ENCODE measurements around the gene SMYD1. TPM values are rescaled to one million over a fixed set of nuclear protein-coding genes. Genes with fewer than 3 reads are reported as not detected.

Gene SMYD1
- total and polyA plus RNA-seq, 2 donors from 2014 or later: not detected

DNA sequence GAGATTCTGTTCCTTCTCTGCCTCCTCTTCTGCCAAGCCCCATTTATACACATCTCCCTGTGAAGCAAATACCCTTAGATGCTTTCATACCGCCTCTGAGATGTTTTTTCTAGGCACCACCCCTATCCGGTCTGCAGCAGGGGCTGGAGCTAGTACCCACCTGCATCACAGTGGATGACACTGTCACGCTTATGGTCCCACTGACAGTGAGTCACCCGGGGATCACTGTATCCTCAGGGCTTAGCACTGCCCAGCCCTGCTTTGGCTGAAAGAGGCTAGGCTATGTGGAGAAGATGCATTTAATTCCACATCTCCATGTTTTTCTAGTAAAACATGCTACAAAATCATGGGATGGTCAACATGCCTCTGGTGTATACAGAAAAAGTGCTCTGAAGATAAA lies 50.3 kb downstream of the SMYD1 start:
- Histone ChIP-seq H3K27me3 (ENCODE audit: control insufficient read depth, insufficient read depth, low read length) (no peaks in the 10 kb centered on the region), H3K9me3 (ENCODE audit: control insufficient read depth in 2 of 3, insufficient read depth in 1 of 3, low read length in 3 of 3) (no peaks in the 10 kb centered on the region), H3K27ac (ENCODE audit: low read depth in 2 of 2, low read length in 2 of 2) (no peak overlapping the region), H3K4me3 (ENCODE audit: low read length in 3 of 3) (no peak overlapping the region), H3K4me1 (ENCODE audit: control insufficient read depth in 2 of 3, insufficient read depth in 2 of 3, low read depth in 1 of 3, low read length in 3 of 3) (no peaks in the 10 kb centered on the region), H3K9ac (ENCODE audit: low read length in 3 of 3) (no peak overlapping the region), H3K36me3 (ENCODE audit: control insufficient read depth in 2 of 3, insufficient read depth in 3 of 3, low read length in 3 of 3) (no peaks in the 10 kb centered on the region)
- DNase-seq (no peak), FAIRE-seq (no peak)
- TF ChIP-seq, protein P1, sequence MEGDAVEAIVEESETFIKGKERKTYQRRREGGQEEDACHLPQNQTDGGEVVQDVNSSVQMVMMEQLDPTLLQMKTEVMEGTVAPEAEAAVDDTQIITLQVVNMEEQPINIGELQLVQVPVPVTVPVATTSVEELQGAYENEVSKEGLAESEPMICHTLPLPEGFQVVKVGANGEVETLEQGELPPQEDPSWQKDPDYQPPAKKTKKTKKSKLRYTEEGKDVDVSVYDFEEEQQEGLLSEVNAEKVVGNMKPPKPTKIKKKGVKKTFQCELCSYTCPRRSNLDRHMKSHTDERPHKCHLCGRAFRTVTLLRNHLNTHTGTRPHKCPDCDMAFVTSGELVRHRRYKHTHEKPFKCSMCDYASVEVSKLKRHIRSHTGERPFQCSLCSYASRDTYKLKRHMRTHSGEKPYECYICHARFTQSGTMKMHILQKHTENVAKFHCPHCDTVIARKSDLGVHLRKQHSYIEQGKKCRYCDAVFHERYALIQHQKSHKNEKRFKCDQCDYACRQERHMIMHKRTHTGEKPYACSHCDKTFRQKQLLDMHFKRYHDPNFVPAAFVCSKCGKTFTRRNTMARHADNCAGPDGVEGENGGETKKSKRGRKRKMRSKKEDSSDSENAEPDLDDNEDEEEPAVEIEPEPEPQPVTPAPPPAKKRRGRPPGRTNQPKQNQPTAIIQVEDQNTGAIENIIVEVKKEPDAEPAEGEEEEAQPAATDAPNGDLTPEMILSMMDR (IDR thresholded peaks at IDR 0.05; ENCODE audit: borderline replicate concordance, extremely low read depth, insufficient read depth): no peak
- intact Hi-C loops (cut with DNase I): no loop called here

DNA sequence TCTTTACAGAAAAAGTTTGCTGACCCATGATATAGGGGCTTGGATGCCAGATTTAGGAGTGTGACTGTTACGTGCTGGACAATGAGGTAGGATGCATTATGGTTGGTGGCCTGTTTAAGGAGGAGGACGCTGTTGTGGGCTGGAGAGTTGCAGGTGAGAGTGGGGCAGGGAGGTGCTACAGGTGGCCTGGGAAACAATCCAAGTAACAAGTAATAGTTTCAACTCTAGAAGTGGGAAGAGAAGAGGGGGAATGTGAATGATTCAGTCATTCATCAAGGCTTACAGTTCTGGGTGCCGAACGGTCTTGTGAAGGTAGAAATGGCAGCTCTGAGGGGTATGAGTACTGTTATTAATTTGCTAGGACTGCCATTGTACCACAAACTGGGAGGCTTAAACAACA lies 54.1 kb downstream of the SMYD1 start:
- intact Hi-C loops (cut with DNase I): no loop called here
- H3K27ac ChIP-seq (ENCODE audit: low read depth in 2 of 2, low read length in 2 of 2): no peak overlapping the region
- FAIRE-seq (no peak), DNase-seq (no peak)
- TF ChIP-seq, protein P1 (IDR thresholded peaks at IDR 0.05; ENCODE audit: borderline replicate concordance, extremely low read depth, insufficient read depth): no peak
- H3K4me3 ChIP-seq (ENCODE audit: low read length in 3 of 3): no peak overlapping the region
- no peaks in the 10 kb centered on the region for H3K4me1 ChIP-seq (ENCODE audit: control insufficient read depth in 2 of 3, insufficient read depth in 2 of 3, low read depth in 1 of 3, low read length in 3 of 3)
- H3K9me3 ChIP-seq (ENCODE audit: control insufficient read depth in 2 of 3, insufficient read depth in 1 of 3, low read length in 3 of 3): no peaks in the 10 kb centered on the region
- no peaks in the 10 kb centered on the region for H3K27me3 ChIP-seq (ENCODE audit: control insufficient read depth, insufficient read depth, low read length)
- H3K9ac ChIP-seq (ENCODE audit: low read length in 3 of 3): no peak overlapping the region
- H3K36me3 ChIP-seq (ENCODE audit: control insufficient read depth in 2 of 3, insufficient read depth in 3 of 3, low read length in 3 of 3): no peaks in the 10 kb centered on the region

DNA sequence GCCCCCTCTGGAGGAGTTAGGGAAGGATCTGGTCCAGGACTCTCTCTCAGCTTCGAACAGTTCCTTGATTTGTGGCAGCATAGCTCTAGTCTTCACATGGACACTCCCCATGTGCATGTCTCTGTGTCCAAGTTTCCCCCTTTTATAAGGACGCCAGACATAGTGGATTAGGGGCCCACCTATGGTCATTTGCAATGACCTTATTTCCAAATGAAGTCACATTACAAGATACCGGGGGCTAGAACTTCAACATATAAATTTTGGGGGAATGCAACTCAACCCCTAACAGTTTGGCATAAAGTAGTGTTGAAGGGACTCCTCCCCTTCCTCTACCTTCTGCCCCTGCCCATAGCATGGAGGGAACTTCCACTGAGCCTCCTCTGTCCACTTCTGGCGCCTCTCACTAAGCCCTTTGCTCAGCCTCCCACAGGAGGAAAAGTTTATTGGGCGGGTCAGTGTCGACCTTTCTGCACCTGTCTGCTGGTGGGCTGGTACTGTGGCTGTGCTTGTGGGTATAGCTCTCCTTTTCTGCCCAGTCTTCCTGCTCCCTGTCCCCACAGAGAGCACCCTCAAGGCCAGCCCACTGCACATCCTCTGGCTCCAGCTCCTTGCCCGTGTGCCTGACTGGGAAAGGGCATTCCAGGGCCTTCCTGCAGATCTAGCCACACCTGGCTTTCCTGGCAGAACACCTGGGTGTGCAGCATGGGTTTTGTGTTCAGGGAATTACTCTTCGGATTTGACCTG lies 54.7 kb downstream of the SMYD1 start:
- FAIRE-seq (no peak), DNase-seq (no peak)
- Histone ChIP-seq H3K27ac (ENCODE audit: low read depth in 2 of 2, low read length in 2 of 2) (no peak overlapping the region), H3K27me3 (ENCODE audit: control insufficient read depth, insufficient read depth, low read length) (no peaks in the 10 kb centered on the region), H3K36me3 (ENCODE audit: control insufficient read depth in 2 of 3, insufficient read depth in 3 of 3, low read length in 3 of 3) (no peaks in the 10 kb centered on the region), H3K9me3 (ENCODE audit: control insufficient read depth in 2 of 3, insufficient read depth in 1 of 3, low read length in 3 of 3) (no peaks in the 10 kb centered on the region), H3K4me1 (ENCODE audit: control insufficient read depth in 2 of 3, insufficient read depth in 2 of 3, low read depth in 1 of 3, low read length in 3 of 3) (no peaks in the 10 kb centered on the region), H3K9ac (ENCODE audit: low read length in 3 of 3) (no peak overlapping the region), H3K4me3 (ENCODE audit: low read length in 3 of 3) (no peak overlapping the region)
- intact Hi-C loops (cut with DNase I): no loop called here
- TF ChIP-seq, protein P1 (IDR thresholded peaks at IDR 0.05; ENCODE audit: borderline replicate concordance, extremely low read depth, insufficient read depth): no peak
